ENCODE data around the gene EFNA3. TPM values are rescaled to one million over a fixed set of nuclear protein-coding genes. Genes with fewer than 3 reads are reported as not detected.
"Not testable (repeated sequence)": the region's sequence is repeated elsewhere in the genome, so short reads cannot be mapped to it uniquely, and the experiment has no call there.

Gene EFNA3
- total RNA-seq, 2 experiments from 2014 or later: 0.22 to 0.47 TPM

- Histone ChIP-seq H3K4me1 (ENCODE audit: insufficient read depth, low read length) (no peaks in the 10 kb centered on the region), H3K36me3 (ENCODE audit: insufficient read depth, low read length) (no peaks in the 10 kb centered on the region), H3K4me3 (ENCODE audit: low read length) (no peak overlapping the region), H3K27ac (ENCODE audit: low read depth in 1 of 2, low read length in 2 of 2) (no peak overlapping the region), H3K27me3 (ENCODE audit: control insufficient read depth in 1 of 2, insufficient read depth in 2 of 2, low read length in 2 of 2) (no peaks in the 10 kb centered on the region), H3K9me3 (ENCODE audit: control insufficient read depth in 1 of 2, insufficient read depth in 1 of 2, low read length in 2 of 2) (no peaks in the 10 kb centered on the region)
- TF ChIP-seq CTCF (IDR thresholded peaks at IDR 0.05): no peak
- ATAC-seq (ENCODE audit: poor library complexity) (no peak), DNase-seq (no peak)
- intact Hi-C loops (cut with DNase I, micrococcal nuclease): no loop called here
- no peaks in the 10 kb centered on the region for H3K36me3 Mint-ChIP-seq (ENCODE audit: low read depth)
- peaks cover 2% of the 10 kb centered on the region for H3K27me3 Mint-ChIP-seq
- ChIA-PET POLR2A (no interaction called here), CTCF (no interaction called here)
- no peaks in the 10 kb centered on the region for H3K4me1 Mint-ChIP-seq (ENCODE audit: low read depth)
- no peak overlapping the region for H3K4me3 Mint-ChIP-seq
- H3K9me3 Mint-ChIP-seq: no peaks in the 10 kb centered on the region
- H3K27ac Mint-ChIP-seq: no peak overlapping the region
These were observed 37.6 kb downstream of the EFNA3 start for GRCh38 chr1:155116113-155116764.

- DNase-seq (no peak), ATAC-seq (ENCODE audit: poor library complexity) (no peak)
- no peak overlapping the region for H3K27ac ChIP-seq (ENCODE audit: low read depth in 1 of 2, low read length in 2 of 2)
- H3K36me3 ChIP-seq (ENCODE audit: insufficient read depth, low read length): no peaks in the 10 kb centered on the region
- H3K4me3 ChIP-seq (ENCODE audit: low read length): no peak overlapping the region
- H3K9me3 Mint-ChIP-seq: no peaks in the 10 kb centered on the region
- no peak for TF ChIP-seq CTCF (IDR thresholded peaks at IDR 0.05)
- H3K36me3 Mint-ChIP-seq (ENCODE audit: low read depth): no peaks in the 10 kb centered on the region
- no peak overlapping the region for H3K4me3 Mint-ChIP-seq
- H3K9me3 ChIP-seq (ENCODE audit: control insufficient read depth in 1 of 2, insufficient read depth in 1 of 2, low read length in 2 of 2): no peaks in the 10 kb centered on the region
- no peak overlapping the region for H3K27ac Mint-ChIP-seq
- H3K27me3 ChIP-seq (ENCODE audit: control insufficient read depth in 1 of 2, insufficient read depth in 2 of 2, low read length in 2 of 2): no peaks in the 10 kb centered on the region
- H3K27me3 Mint-ChIP-seq: peaks cover 5% of the 10 kb centered on the region
- POLR2A ChIA-PET: interaction anchor here (0.6 kb wide), 1 partner anchor 859 kb away, joined by 3 read pairs; no protein-coding TSS in a partner anchor
- CTCF ChIA-PET: interaction anchor here (0.8 to 1.0 kb wide), 2 partner anchors 25 to 50 kb away, joined by 3 read pairs; no protein-coding TSS in a partner anchor
- H3K4me1 Mint-ChIP-seq (ENCODE audit: low read depth): no peaks in the 10 kb centered on the region
- intact Hi-C loops (cut with DNase I, micrococcal nuclease): no loop called here
- H3K4me1 ChIP-seq (ENCODE audit: insufficient read depth, low read length): no peaks in the 10 kb centered on the region
These were observed 39.0 kb downstream of the EFNA3 start for GRCh38 chr1:155117610-155118009.

GRCh38 chr1:155118090-155118489 lies 39.5 kb downstream of the EFNA3 start:
- H3K4me3 ChIP-seq (ENCODE audit: low read length); ATAC-seq (ENCODE audit: poor library complexity); H3K9me3 ChIP-seq (ENCODE audit: control insufficient read depth in 1 of 2, insufficient read depth in 1 of 2, low read length in 2 of 2); intact Hi-C loops (cut with DNase I, micrococcal nuclease); H3K27me3 Mint-ChIP-seq; H3K4me1 Mint-ChIP-seq (ENCODE audit: low read depth); DNase-seq; H3K9me3 Mint-ChIP-seq; H3K27me3 ChIP-seq (ENCODE audit: control insufficient read depth in 1 of 2, insufficient read depth in 2 of 2, low read length in 2 of 2); H3K36me3 ChIP-seq (ENCODE audit: insufficient read depth, low read length); H3K36me3 Mint-ChIP-seq (ENCODE audit: low read depth); H3K27ac Mint-ChIP-seq; H3K27ac ChIP-seq (ENCODE audit: low read depth in 1 of 2, low read length in 2 of 2); H3K4me3 Mint-ChIP-seq; H3K4me1 ChIP-seq (ENCODE audit: insufficient read depth, low read length): not testable (repeated sequence)
- POLR2A ChIA-PET: interaction anchor here (0.6 kb wide), 1 partner anchor 858 kb away, joined by 3 read pairs; no protein-coding TSS in a partner anchor
- CTCF ChIA-PET: interaction anchor here (0.8 to 1.0 kb wide), 2 partner anchors 25 to 49 kb away, joined by 3 read pairs; no protein-coding TSS in a partner anchor

- no peak overlapping the region for H3K4me3 ChIP-seq (ENCODE audit: low read length)
- no peaks in the 10 kb centered on the region for H3K9me3 ChIP-seq (ENCODE audit: control insufficient read depth in 1 of 2, insufficient read depth in 1 of 2, low read length in 2 of 2)
- DNase-seq (no peak), ATAC-seq (ENCODE audit: poor library complexity) (no peak)
- CTCF ChIA-PET: interaction anchor here (1.6 kb wide), 1 partner anchor 29 kb away, joined by 5 read pairs; no protein-coding TSS in a partner anchor
- POLR2A ChIA-PET: no interaction called here
- no peak for TF ChIP-seq CTCF (IDR thresholded peaks at IDR 0.05)
- H3K27me3 ChIP-seq (ENCODE audit: control insufficient read depth in 1 of 2, insufficient read depth in 2 of 2, low read length in 2 of 2): no peaks in the 10 kb centered on the region
- no peaks in the 10 kb centered on the region for H3K36me3 Mint-ChIP-seq (ENCODE audit: low read depth)
- no peaks in the 10 kb centered on the region for H3K36me3 ChIP-seq (ENCODE audit: insufficient read depth, low read length)
- H3K4me3 Mint-ChIP-seq: no peak overlapping the region
- intact Hi-C loops (cut with DNase I, micrococcal nuclease): no loop called here
- no peaks in the 10 kb centered on the region for H3K9me3 Mint-ChIP-seq
- no peaks in the 10 kb centered on the region for H3K4me1 Mint-ChIP-seq (ENCODE audit: low read depth)
- peaks cover 5% of the 10 kb centered on the region for H3K27me3 Mint-ChIP-seq
- no peaks in the 10 kb centered on the region for H3K4me1 ChIP-seq (ENCODE audit: insufficient read depth, low read length)
- no peak overlapping the region for H3K27ac Mint-ChIP-seq
- no peak overlapping the region for H3K27ac ChIP-seq (ENCODE audit: low read depth in 1 of 2, low read length in 2 of 2)
These were observed 41.6 kb downstream of the EFNA3 start for GRCh38 chr1:155120253-155120652.

Measured in CD4-positive, alpha-beta T cell (primary cell).